ENCODE results near the gene PLN. TPM values are rescaled to one million over a fixed set of nuclear protein-coding genes. Genes with fewer than 3 reads are reported as not detected.

Gene PLN
- total RNA-seq, 1 experiment from 2014 or later: not detected

GRCh38 chr6:118535176-118535844 lies 12.8 kb upstream of the PLN start:
- no peak for DNase-seq (ENCODE audit: extremely low read depth, low read depth)

GRCh38 chr6:118536478-118536877 lies 11.6 kb upstream of the PLN start:
- no peak for DNase-seq (ENCODE audit: extremely low read depth, low read depth)

GRCh38 chr6:118537574-118537973 lies 10.5 kb upstream of the PLN start:
- no peak for DNase-seq (ENCODE audit: extremely low read depth, low read depth)

GRCh38 chr6:118542184-118542952 lies 5.7 kb upstream of the PLN start:
- DNase-seq (ENCODE audit: extremely low read depth, low read depth): no peak

- no peak for DNase-seq (ENCODE audit: extremely low read depth, low read depth)
These were observed 4.0 kb upstream of the PLN start for GRCh38 chr6:118544105-118544504.

DNA sequence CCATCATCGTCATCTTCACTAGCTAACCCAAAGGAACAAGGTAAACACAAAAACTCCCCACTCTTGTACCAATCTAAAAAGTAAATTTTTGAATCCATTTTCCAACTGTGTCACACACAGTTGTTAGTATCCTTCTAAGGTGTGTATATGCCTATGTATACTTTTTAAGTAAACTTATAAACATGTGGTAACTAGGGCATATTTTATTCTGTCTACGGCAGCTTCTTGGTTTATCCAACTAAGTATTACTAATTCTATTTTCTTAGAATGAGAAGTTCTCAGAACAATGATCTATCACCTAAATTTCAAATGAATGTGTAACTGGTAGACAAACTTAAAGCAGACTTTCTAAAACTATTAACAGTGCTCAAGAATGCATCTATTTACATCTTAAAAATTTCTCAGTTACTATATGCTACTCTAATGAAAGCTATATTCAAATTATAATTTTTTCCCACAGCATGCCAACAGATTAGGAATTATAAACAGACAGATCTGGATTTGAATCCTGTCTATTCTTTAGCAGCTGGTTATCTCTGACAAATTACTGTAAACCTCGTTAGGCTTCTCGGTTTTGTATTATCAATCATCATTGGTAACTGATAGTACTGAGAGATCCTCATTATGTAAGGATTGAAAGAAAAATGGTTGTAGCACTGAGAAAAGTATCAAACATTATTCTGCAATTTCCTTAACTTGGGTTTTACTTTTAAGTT lies 1.8 kb upstream of the PLN start:
- DNase-seq (ENCODE audit: extremely low read depth, low read depth): no peak

DNA sequence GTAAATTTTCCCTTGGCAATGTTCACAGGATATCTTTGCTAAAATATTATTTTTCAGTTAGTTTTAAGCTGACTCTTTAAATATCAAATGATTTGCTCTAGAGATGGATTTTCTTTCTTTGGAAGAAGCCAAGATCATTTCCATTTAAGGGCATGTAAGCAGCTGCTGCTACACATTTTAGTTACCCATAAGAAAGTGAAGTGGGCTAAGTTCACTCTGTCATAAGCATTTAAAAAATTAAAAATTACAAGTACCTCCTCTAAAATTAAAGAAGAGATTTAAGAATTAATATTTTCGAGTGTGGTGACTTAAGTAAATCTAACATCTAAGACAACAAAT lies 1.2 kb upstream of the PLN start:
- no peak for DNase-seq (ENCODE audit: extremely low read depth, low read depth)

GRCh38 chr6:118548613-118549012 lies 517 bp downstream of the PLN start:
- DNase-seq (ENCODE audit: extremely low read depth, low read depth): no peak

GRCh38 chr6:118551063-118552053 lies 3.3 kb downstream of the PLN start:
- peak; percentile 36 for DNase-seq (ENCODE audit: extremely low read depth, low read depth)

GRCh38 chr6:118553132-118553531 lies 5.0 kb downstream of the PLN start:
- no peak for DNase-seq (ENCODE audit: extremely low read depth, low read depth)

- DNase-seq (ENCODE audit: extremely low read depth, low read depth): no peak
These were observed 6.6 kb downstream of the PLN start for GRCh38 chr6:118554698-118555097.

GRCh38 chr6:118558464-118559217 lies 10.5 kb downstream of the PLN start:
- DNase-seq (ENCODE audit: extremely low read depth, low read depth): no peak

DNA sequence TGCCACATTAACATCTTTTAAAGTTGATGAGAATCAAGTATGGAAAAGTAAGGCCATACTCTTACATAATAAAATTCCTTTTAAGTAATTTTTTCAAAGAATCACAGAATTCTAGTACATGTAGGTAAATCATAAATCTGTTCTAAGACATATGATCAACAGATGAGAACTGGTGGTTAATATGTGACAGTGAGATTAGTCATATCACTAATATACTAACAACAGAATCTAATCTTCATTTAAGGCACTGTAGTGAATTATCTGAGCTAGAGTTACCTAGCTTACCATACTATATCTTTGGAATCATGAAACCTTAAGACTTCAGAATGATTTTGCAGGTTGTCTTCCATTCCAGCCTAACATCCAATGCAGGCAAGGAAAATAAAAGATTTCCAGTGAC lies 11.6 kb downstream of the PLN start:
- no peak for DNase-seq (ENCODE audit: extremely low read depth, low read depth)

GRCh38 chr6:118562248-118562647 lies 14.2 kb downstream of the PLN start:
- no peak for DNase-seq (ENCODE audit: extremely low read depth, low read depth)

DNA sequence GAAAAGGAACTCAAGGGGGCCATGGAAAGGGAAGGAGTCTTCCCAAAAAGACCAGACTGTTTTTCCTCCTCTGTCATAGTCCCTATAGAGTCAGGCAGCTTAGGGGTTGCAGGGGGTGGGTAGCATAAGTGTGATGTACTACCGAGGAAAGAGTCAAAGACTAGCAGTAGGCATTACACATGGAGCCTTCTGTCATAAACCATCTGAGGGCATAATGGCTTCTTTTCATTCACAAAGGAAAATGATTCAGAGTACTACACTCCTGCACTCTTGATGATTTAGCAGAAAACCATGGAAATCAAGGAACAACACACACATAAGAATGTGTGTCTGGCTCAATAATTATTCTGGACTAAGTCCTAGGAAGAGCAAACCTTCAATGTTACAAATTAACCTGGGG lies 14.9 kb downstream of the PLN start:
- no peak for DNase-seq (ENCODE audit: extremely low read depth, low read depth)

GRCh38 chr6:118565311-118565960 lies 17.3 kb downstream of the PLN start:
- peak; percentile 26 for DNase-seq (ENCODE audit: extremely low read depth, low read depth)

DNA sequence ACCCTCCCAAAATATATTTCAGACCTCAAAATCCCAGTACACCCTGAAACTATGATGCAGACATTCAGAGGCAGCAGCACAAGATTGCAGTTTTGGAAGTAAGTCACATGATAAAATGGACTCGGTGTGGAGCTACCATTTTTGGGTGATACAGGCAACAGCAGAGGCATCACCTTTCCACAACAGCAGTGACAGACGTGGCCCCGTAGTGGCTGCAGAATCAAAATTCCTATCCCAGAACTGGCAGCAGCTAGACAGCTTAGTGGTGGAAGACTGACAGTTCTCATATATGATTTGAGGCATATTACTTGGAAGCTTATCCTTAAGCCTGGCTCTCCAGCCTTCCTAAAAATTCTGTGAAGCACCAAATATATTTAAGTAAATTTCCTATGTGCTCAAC lies 19.9 kb downstream of the PLN start:
- DNase-seq (ENCODE audit: extremely low read depth, low read depth): no peak

DNA sequence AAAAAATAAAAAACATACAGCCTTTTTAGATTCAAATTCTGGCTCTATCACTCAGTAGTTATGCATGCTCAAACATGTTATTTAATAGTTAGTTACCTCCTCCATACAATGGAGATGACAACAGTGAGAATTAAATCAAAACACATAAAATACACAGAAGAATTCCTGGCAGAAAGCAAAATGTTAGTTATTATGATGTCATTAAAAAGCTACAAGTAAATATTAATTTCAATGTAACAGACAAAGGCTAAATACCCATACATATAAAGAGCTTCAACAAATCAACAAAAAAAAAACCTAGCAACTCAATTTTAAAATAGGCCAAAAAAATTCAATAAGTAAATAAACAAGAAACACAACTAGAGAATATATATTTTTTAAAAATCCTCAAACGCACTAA lies 21.4 kb downstream of the PLN start:
- DNase-seq (ENCODE audit: extremely low read depth, low read depth): no peak

DNA sequence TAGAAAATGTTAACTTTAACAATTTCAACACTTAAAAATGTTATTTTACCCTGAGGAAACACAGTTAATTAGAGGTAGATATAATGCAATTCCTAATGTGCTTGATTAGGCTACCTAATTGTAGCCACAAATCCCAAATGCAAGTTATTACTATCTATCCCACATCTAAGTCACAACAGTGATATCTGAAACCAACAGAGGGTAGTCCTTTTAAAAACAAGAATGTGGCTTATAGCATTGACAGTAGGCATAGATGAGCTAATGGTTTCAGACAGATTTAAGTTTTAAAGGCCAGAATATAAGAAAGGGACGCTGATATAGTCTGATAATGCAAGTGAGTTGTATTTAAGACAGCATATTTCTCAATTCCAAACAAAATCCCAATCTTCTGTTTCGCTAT lies 23.0 kb downstream of the PLN start:
- no peak for DNase-seq (ENCODE audit: extremely low read depth, low read depth)

Measured in NCI-H460 (cell line).